Prostate gland (tissue), 2 donors: ENCODE measurements around the gene NUDT17. TPM values are rescaled to one million over a fixed set of nuclear protein-coding genes. Genes with fewer than 3 reads are reported as not detected.

ENCODE experiments used
- DNase-seq: peaks from one replicate; pipeline ENCODE4 v3.0.0-alpha.2; 2019; ENCODE audit warnings: low spot score
- H3K27ac ChIP-seq, 2 donors: fragments of 200-600 bp; sonication (generic); 2 replicates each; pipeline ENCODE4 v1.5.1; 2017 to 2019
- H3K27me3 ChIP-seq: fragments of 200-600 bp; sonication (generic); replicated peaks from 2 replicates; pipeline ENCODE4 v1.5.1; 2019; ENCODE audit not compliant: insufficient read depth
- H3K36me3 ChIP-seq, 2 donors: fragments of 200-600 bp; sonication (generic); 1 replicate in 1 of 2; 2 replicates in 1 of 2; pipeline versions ENCODE4 v1.5.1 to v1.8.1; 2017 to 2019
- H3K4me1 ChIP-seq: fragments of 200-600 bp; sonication (generic); replicated peaks from 2 replicates; pipeline ENCODE4 v1.5.1; 2019
- H3K4me3 ChIP-seq, 2 donors: fragments of 200-600 bp; sonication (generic); 2 replicates each; pipeline ENCODE4 v1.5.1; 2017 to 2019
- H3K9me3 ChIP-seq: fragments of 200-600 bp; sonication (generic); 2 replicates; pipeline ENCODE4 v1.5.1; 2017
- POLR2A ChIP-seq: fragments of 450-650 bp; IDR thresholded peaks from one replicate; pipeline ENCODE4 v1.6.1; 2016; ENCODE audit warnings: antibody characterized with exemption, mild to moderate bottlenecking
- POLR2AphosphoS5 ChIP-seq: sonication (generic); formaldehyde crosslinking; IDR thresholded peaks from one replicate; pipeline ENCODE4 v1.6.1; 2017; ENCODE audit warnings: antibody characterized with exemption
- WGBS: methylation state at CpG from one replicate; pipeline ENCODE4 v1.1.5; 2018; 5-methylcytosine and 5-hydroxymethylcytosine counted together
- intact Hi-C: fragments of 100-400 bp; cut with DNase I; formaldehyde crosslinking; loops from one replicate; pipeline ENCODE4 v1.14.2; 2022
- microRNA-seq: library from miRNA; unstranded; fragments of <30 nt; microRNA quantifications from one replicate; pipeline ENCODE4, GENCODE V29; 2016
- small RNA-seq, 2 donors: library from RNA; depleted of rRNA; stranded (forward); fragments of <200 nt; gene quantifications; one replicate each; pipeline ENCODE3, GENCODE V24; 2016
- total RNA-seq, 2 donors: library from RNA; depleted of rRNA; stranded (reverse); fragments of >200 nt; gene quantifications; one replicate each; pipeline ENCODE4 v1.1.0, GENCODE V29; 2016
- TF ChIP-seq, protein P1 (sequence below), 4 experiments: fragments of 200-600 bp in 2 of 4; fragments of 450-650 bp in 2 of 4; sonication (generic) in 2 of 4; IDR thresholded peaks; 1 replicate in 3 of 4; 2 replicates in 1 of 4; pipeline ENCODE4 v1.5.1; 2016 to 2019; ENCODE audit warnings: antibody characterized with exemption in 4 of 4, mild to moderate bottlenecking in 2 of 4, moderate library complexity in 2 of 4

The NUDT17 gene
- total RNA-seq, 2 donors from 2014 or later: 3.5 to 8.6 TPM

DNA sequence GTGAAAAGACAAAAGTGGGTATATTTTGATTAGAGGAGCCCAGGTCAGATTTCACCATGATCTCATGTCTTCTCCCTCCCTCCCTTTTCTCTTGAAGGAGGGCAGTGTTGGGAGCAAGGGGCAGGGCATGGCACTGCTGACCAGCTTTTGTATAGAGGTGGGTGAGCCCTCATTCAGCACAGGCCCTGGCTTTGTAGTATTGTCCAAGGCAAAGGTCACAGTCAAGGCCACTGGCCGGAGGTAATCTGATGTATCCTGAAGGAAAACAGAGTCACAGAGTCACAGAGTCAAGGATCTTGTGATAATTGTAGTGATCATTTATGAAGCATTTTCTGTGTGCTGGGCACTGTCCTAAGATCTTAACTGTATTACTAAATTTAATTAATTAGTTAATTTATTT, 52.5 kb downstream of the NUDT17 start:
- no peaks in the 10 kb centered on the region for H3K9me3 ChIP-seq
- no peak overlapping the region for H3K27ac ChIP-seq
- no peaks in the 10 kb centered on the region for H3K27me3 ChIP-seq
- DNase-seq: no peak
- H3K36me3 ChIP-seq: no peaks in the 10 kb centered on the region
- no peak overlapping the region for H3K4me3 ChIP-seq
- TF ChIP-seq POLR2A: no peak
- TF ChIP-seq, protein P1, sequence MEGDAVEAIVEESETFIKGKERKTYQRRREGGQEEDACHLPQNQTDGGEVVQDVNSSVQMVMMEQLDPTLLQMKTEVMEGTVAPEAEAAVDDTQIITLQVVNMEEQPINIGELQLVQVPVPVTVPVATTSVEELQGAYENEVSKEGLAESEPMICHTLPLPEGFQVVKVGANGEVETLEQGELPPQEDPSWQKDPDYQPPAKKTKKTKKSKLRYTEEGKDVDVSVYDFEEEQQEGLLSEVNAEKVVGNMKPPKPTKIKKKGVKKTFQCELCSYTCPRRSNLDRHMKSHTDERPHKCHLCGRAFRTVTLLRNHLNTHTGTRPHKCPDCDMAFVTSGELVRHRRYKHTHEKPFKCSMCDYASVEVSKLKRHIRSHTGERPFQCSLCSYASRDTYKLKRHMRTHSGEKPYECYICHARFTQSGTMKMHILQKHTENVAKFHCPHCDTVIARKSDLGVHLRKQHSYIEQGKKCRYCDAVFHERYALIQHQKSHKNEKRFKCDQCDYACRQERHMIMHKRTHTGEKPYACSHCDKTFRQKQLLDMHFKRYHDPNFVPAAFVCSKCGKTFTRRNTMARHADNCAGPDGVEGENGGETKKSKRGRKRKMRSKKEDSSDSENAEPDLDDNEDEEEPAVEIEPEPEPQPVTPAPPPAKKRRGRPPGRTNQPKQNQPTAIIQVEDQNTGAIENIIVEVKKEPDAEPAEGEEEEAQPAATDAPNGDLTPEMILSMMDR (IDR thresholded peaks at IDR 0.05): no peak
- no peak for TF ChIP-seq POLR2AphosphoS5
- intact Hi-C loops: no loop called here
- peaks cover 3% of the 10 kb centered on the region for H3K4me1 ChIP-seq
- WGBS: 96% methylated on average over 1 of the region's 1 CpG

Small RNA genes within 50 kb of the gene (microRNA-seq; reads per million reads assigned to microRNA genes)
- 1.2 reads per million, percentile 12 among the genes with 10 or more reads in this experiment for gene MIR6736

Small RNA genes within 50 kb of the gene (small RNA-seq; reads per million reads assigned to genes)
- 0 reads per million in 2 donors for gene MIR6736

Other genes starting within 250 kb of the NUDT17 start
- gene GPR89A, start 237.6 kb upstream of the NUDT17 start, total RNA-seq: 10 to 100 TPM; 14.5 to 30.1 TPM
- gene PDZK1, start 138.3 kb upstream of the NUDT17 start, total RNA-seq: under 1 TPM in 1 of 2 donors, not detected in 1; 0.55 TPM
- not detected for gene CD160, start 126.1 kb upstream of the NUDT17 start, total RNA-seq
- gene RNF115, start 21.5 kb upstream of the NUDT17 start, total RNA-seq: 10 to 100 TPM; 12.5 to 21.4 TPM
- 10 to 100 TPM; 22.5 to 48.0 TPM for gene POLR3C, start 21.4 kb upstream of the NUDT17 start, total RNA-seq
- gene PIAS3, start 13.5 kb downstream of the NUDT17 start, total RNA-seq: 10 to 100 TPM; 41.7 to 48.8 TPM
- gene ANKRD35, start 40.2 kb downstream of the NUDT17 start, total RNA-seq: 1 to 10 TPM; 6.6 to 7.5 TPM
- gene ITGA10, start 64.4 kb downstream of the NUDT17 start, total RNA-seq: 1 to 10 TPM; 6.4 to 7.4 TPM
- gene PEX11B, start 73.1 kb downstream of the NUDT17 start, total RNA-seq: 10 to 100 TPM; 35.9 to 37.7 TPM
- gene RBM8A, start 81.9 kb downstream of the NUDT17 start, total RNA-seq: 100 to 1,000 TPM; 127 to 159 TPM
- 10 to 100 TPM; 30.0 to 31.8 TPM for gene LIX1L, start 112.4 kb downstream of the NUDT17 start, total RNA-seq
- gene ANKRD34A, start 118.9 kb downstream of the NUDT17 start, total RNA-seq: 1 to 10 TPM; 1.6 to 2.4 TPM
- 10 to 100 TPM; 20.3 to 23.2 TPM for gene POLR3GL, start 119.1 kb downstream of the NUDT17 start, total RNA-seq
- 100 to 1,000 TPM; 618 to 736 TPM for gene TXNIP, start 150.9 kb downstream of the NUDT17 start, total RNA-seq
- 1 to 10 TPM in 1 of 2 donors, not detected in 1; 1.2 TPM for gene HJV, start 176.1 kb downstream of the NUDT17 start, total RNA-seq